GM12865 (cell line): ENCODE data around the gene ATP12A.

Experiments used
- DNase-seq: peaks from one replicate; pipeline ENCODE4 v3.0.0; 2010; ENCODE audit warnings: low read depth
- H3K4me3 ChIP-seq: 2 replicates; pipeline ENCODE4 v1.5.1; 2011; ENCODE audit warnings: mild to moderate bottlenecking, low read depth, low read length, control low read depth
- CTCF ChIP-seq: IDR thresholded peaks from 2 replicates; pipeline ENCODE4 v1.5.1; 2011; ENCODE audit warnings: low read length, control low read depth, low read depth, inconsistent platforms; ENCODE audit not compliant: insufficient read depth; ENCODE audit errors: missing control alignments

The ATP12A gene

GRCh38 chr13:24694907-24695306 is 14.7 kb downstream of the ATP12A start:
- H3K4me3 ChIP-seq: no peak overlapping the region
- no peak for DNase-seq
- TF ChIP-seq CTCF: no peak

- H3K4me3 ChIP-seq: no peak overlapping the region
- TF ChIP-seq CTCF: no peak
- DNase-seq: no peak
Observed at GRCh38 chr13:24698686-24699085, 18.5 kb downstream of the ATP12A start.

GRCh38 chr13:24699541-24699940 is 19.3 kb downstream of the ATP12A start:
- DNase-seq: no peak
- no peak for TF ChIP-seq CTCF
- H3K4me3 ChIP-seq: no peak overlapping the region

- TF ChIP-seq CTCF: no peak
- DNase-seq: no peak
- H3K4me3 ChIP-seq: no peak overlapping the region
Observed at GRCh38 chr13:24700539-24700938, 20.3 kb downstream of the ATP12A start.

- no peak overlapping the region for H3K4me3 ChIP-seq
- no peak for DNase-seq
- TF ChIP-seq CTCF: no peak
Observed at GRCh38 chr13:24706886-24707585, 26.8 kb downstream of the ATP12A start.

GRCh38 chr13:24709186-24709913 is 29.1 kb downstream of the ATP12A start:
- TF ChIP-seq CTCF: no peak
- DNase-seq: peak; percentile 66
- H3K4me3 ChIP-seq: no peak overlapping the region
